Prostate gland (tissue), 2 donors: ENCODE data around the gene IPO11.

Experiments
- POLR2A ChIP-seq: fragments of 450-650 bp; IDR thresholded peaks from one replicate; pipeline ENCODE4 v1.6.1; 2016; ENCODE audit warnings: antibody characterized with exemption, mild to moderate bottlenecking
- TF ChIP-seq, protein P1 (sequence below), 4 experiments: fragments of 200-600 bp in 2 of 4; fragments of 450-650 bp in 2 of 4; sonication (generic) in 2 of 4; IDR thresholded peaks; 1 replicate in 3 of 4; 2 replicates in 1 of 4; pipeline ENCODE4 v1.5.1; 2016 to 2019; ENCODE audit warnings: antibody characterized with exemption in 4 of 4, mild to moderate bottlenecking in 2 of 4, moderate library complexity in 2 of 4

DNA sequence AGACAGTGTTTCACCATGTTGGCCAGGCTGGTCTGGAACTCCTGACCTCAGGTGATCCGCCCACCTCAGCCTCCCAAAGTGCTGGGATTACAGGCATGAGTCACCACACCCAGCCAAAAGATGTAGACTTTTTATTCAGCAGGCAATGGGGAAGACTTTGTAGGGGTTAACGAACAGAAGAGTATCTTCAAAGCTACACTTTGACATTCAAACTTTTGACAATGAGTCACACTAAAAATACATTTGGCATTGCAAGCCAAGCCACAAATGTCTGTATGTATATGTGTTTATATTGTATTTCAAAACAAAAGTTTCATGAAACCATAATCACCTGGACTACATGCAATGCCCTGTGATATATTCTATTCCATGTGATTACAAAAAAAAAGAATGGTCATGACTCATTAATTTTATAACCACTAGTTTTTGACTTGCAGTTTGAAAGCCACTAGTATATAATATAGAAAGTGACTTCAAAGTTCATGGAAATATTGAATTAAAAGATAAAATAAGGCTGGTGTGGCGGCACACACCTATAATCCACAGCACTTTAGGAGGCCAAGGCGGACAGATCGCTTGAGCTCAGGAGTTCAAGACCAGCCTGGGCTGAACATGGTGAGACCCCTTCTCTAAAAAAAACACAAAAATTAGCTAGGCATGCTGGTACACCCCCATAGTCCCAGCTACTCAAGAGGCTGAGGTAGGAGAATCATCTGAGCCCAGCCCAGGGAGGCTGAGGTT lies 17.2 kb upstream of the IPO11 start:
- TF ChIP-seq, protein P1, sequence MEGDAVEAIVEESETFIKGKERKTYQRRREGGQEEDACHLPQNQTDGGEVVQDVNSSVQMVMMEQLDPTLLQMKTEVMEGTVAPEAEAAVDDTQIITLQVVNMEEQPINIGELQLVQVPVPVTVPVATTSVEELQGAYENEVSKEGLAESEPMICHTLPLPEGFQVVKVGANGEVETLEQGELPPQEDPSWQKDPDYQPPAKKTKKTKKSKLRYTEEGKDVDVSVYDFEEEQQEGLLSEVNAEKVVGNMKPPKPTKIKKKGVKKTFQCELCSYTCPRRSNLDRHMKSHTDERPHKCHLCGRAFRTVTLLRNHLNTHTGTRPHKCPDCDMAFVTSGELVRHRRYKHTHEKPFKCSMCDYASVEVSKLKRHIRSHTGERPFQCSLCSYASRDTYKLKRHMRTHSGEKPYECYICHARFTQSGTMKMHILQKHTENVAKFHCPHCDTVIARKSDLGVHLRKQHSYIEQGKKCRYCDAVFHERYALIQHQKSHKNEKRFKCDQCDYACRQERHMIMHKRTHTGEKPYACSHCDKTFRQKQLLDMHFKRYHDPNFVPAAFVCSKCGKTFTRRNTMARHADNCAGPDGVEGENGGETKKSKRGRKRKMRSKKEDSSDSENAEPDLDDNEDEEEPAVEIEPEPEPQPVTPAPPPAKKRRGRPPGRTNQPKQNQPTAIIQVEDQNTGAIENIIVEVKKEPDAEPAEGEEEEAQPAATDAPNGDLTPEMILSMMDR (IDR thresholded peaks at IDR 0.05) = no peak
- no peak for TF ChIP-seq POLR2A
